ENCODE data around the gene ST8SIA4. TPM values are rescaled to one million over a fixed set of nuclear protein-coding genes. Genes with fewer than 3 reads are reported as not detected.

Gene ST8SIA4
- polyA plus RNA-seq, 3 donors: 12.4 to 36.4 (median 30.7) TPM

GRCh38 chr5:100780376-100780870, 122.7 kb downstream of the ST8SIA4 start:
- intact Hi-C loops (cut with micrococcal nuclease): loop anchor here in 1 of 2 donors (5.0 kb wide), 1 partner anchor 122 kb away; the partner anchor contains the start of gene ST8SIA4
- no CpG with 5 or more reads among the region's 4 CpGs for WGBS (ENCODE audit: insufficient coverage)
- DNase-seq: peak; percentile 63 to 85 (median 78)
- peaks cover 50% of the 10 kb centered on the region for H3K4me1 Mint-ChIP-seq
- H3K27ac Mint-ChIP-seq: peak overlapping the region; percentile 97 to 100 (median 99)
- Histone ChIP-seq H3K4me2 (replicated peaks; ENCODE audit: extremely low read depth, low read length, poor library complexity, severe bottlenecking) (peak overlapping the region; percentile 67), H3K9me3 (replicated peaks in 1 of 2; ENCODE audit: control insufficient read depth in 1 of 2, insufficient read depth in 1 of 2, low read length in 2 of 2) (peaks cover 0 to 6% of the 10 kb centered on the region in 2 donors), H3K9ac (ENCODE audit: insufficient read depth, low read length, poor library complexity, severe bottlenecking) (peak overlapping the region; percentile 73), H3K36me3 (replicated peaks in 1 of 2; ENCODE audit: control insufficient read depth in 1 of 2, insufficient read depth in 2 of 2, low read length in 2 of 2) (no peaks in the 10 kb centered on the region), H3K27ac (ENCODE audit: low read depth in 1 of 2, low read length in 2 of 2) (peak overlapping the region; percentile 75 to 99), H3K4me1 (ENCODE audit: control insufficient read depth in 1 of 2, insufficient read depth in 2 of 2, low read length in 2 of 2) (peaks cover 42 to 58% of the 10 kb centered on the region in 2 donors), H3K79me2 (ENCODE audit: insufficient read depth, low read length) (no peaks in the 10 kb centered on the region), H4K20me1 (ENCODE audit: insufficient read depth, low read length) (no peaks in the 10 kb centered on the region), H3K27me3 (ENCODE audit: control insufficient read depth in 2 of 2, insufficient read depth in 2 of 2, low read length in 2 of 2) (no peaks in the 10 kb centered on the region), H3K4me3 (replicated peaks in 1 of 3; ENCODE audit: low read depth in 2 of 3, low read length in 3 of 3) (peak overlapping the region; percentile 18 to 75 (median 69)), H2AFZ (ENCODE audit: insufficient read depth, low read depth, low read length, poor library complexity, severe bottlenecking) (no peak overlapping the region)
- H3K9me3 Mint-ChIP-seq: peaks cover 5 to 13% (median 9%) of the 10 kb centered on the region in 7 donors
- H3K4me3 Mint-ChIP-seq: peak overlapping the region; percentile 39 to 88
- no peak for TF ChIP-seq CTCF (IDR thresholded peaks at IDR 0.05)
- peaks cover 0 to 6% (median 0%) of the 10 kb centered on the region in 3 donors for H3K27me3 Mint-ChIP-seq (ENCODE audit: low read depth in 3 of 3)
- peaks cover 0 to 5% of the 10 kb centered on the region in 2 donors for H3K36me3 Mint-ChIP-seq

- WGBS (ENCODE audit: insufficient coverage): 100% methylated on average over 1 of the region's 7 CpGs
- peaks cover 0 to 5% of the 10 kb centered on the region in 2 donors for H3K36me3 Mint-ChIP-seq
- intact Hi-C loops (cut with micrococcal nuclease): loop anchor here (5.0 to 10.0 kb wide), 2 partner anchors 45 to 122 kb away; partner anchors contain the start of gene ST8SIA4 (in 2 of the 2)
Observed at GRCh38 chr5:100779669-100780375, 123.3 kb downstream of the ST8SIA4 start.

More at GRCh38 chr5:100779669-100780375, 123.3 kb downstream of the ST8SIA4 start:
- TF ChIP-seq CTCF (IDR thresholded peaks at IDR 0.05): no peak
- H3K4me3 Mint-ChIP-seq: peak overlapping the region; percentile 39 to 88
- peaks cover 0 to 4% (median 0%) of the 10 kb centered on the region in 3 donors for H3K27me3 Mint-ChIP-seq (ENCODE audit: low read depth in 3 of 3)
- peak overlapping the region; percentile 75 to 99 for H3K27ac ChIP-seq (ENCODE audit: low read depth in 1 of 2, low read length in 2 of 2)
- H3K4me3 ChIP-seq (replicated peaks in 1 of 3; ENCODE audit: low read depth in 2 of 3, low read length in 3 of 3): peak overlapping the region; percentile 18 to 75 (median 69)
- peak overlapping the region; percentile 73 for H3K9ac ChIP-seq (ENCODE audit: insufficient read depth, low read length, poor library complexity, severe bottlenecking)
- peaks cover 0 to under 1% of the 10 kb centered on the region in 2 donors for H3K9me3 ChIP-seq (replicated peaks in 1 of 2; ENCODE audit: control insufficient read depth in 1 of 2, insufficient read depth in 1 of 2, low read length in 2 of 2)
- peak overlapping the region; percentile 67 for H3K4me2 ChIP-seq (replicated peaks; ENCODE audit: extremely low read depth, low read length, poor library complexity, severe bottlenecking)
- peaks cover 47 to 63% of the 10 kb centered on the region in 2 donors for H3K4me1 ChIP-seq (ENCODE audit: control insufficient read depth in 1 of 2, insufficient read depth in 2 of 2, low read length in 2 of 2)
- H3K4me1 Mint-ChIP-seq: peaks cover 55% of the 10 kb centered on the region
- H3K36me3 ChIP-seq (replicated peaks in 1 of 2; ENCODE audit: control insufficient read depth in 1 of 2, insufficient read depth in 2 of 2, low read length in 2 of 2): no peaks in the 10 kb centered on the region
- H2AFZ ChIP-seq (ENCODE audit: insufficient read depth, low read depth, low read length, poor library complexity, severe bottlenecking): no peak overlapping the region
- H3K27me3 ChIP-seq (ENCODE audit: control insufficient read depth in 2 of 2, insufficient read depth in 2 of 2, low read length in 2 of 2): no peaks in the 10 kb centered on the region
- peak; percentile 90 to 98 (median 96) for DNase-seq
- H3K9me3 Mint-ChIP-seq: peaks cover 0 to 10% (median 3%) of the 10 kb centered on the region in 7 donors
- H3K27ac Mint-ChIP-seq: peak overlapping the region; percentile 97 to 100 (median 99)
- H4K20me1 ChIP-seq (ENCODE audit: insufficient read depth, low read length): no peaks in the 10 kb centered on the region
- H3K79me2 ChIP-seq (ENCODE audit: insufficient read depth, low read length): no peaks in the 10 kb centered on the region
